ENCODE data around the gene ASGR2.
"Not testable (repeated sequence)": the region's sequence is repeated elsewhere in the genome, so short reads cannot be mapped to it uniquely, and the experiment has no call there.

DNA sequence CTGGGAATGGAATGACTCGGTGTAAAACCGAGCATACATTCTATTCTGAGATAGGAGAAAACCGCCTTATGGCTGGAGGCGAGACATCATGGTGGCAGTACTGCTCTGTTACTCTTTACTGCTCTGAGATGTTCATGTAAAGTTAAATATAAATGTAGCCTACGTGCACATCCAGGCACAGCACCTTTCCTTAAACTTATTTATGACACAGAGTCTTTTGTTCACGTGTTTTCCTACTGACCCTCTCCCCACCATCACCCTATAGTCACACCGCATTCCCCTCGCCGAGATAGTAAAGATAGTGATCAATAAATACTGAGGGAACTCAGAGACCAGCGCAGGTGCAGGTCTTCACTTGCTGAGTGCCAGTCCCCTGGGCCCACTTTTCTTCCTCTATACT is 44.9 kb upstream of the ASGR2 start:
- TF ChIP-seq POLR2A, CTCF (IDR thresholded peaks at IDR 0.05): not testable (repeated sequence)
